ENCODE data around the gene RNF223.
A peak's percentile ranks its signal among the peaks of the same experiment; 100 is the strongest.
"Not testable (repeated sequence)": the region's sequence is repeated elsewhere in the genome, so short reads cannot be mapped to it uniquely, and the experiment has no call there.

Gene RNF223

DNA sequence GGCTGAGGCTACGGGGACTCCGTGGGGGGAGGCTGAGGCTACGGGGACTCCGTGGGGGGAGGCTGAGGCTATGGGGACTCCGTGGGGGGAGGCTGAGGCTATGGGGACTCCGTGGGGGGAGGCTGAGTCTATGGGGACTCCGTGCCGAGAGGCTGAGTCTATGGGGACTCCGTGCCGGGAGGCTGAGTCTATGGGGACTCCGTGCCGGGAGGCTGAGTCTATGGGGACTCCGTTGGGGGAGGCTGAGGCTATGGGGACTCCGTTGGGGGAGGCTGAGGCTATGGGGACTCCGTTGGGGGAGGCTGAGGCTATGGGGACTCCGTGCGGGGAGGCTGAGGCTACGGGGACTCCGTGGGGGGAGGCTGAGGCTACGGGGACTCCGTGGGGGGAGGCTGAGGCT, 3.3 kb upstream of the RNF223 start:
- DNase-seq = peak in 2 of 10 donors; percentile 5 to 68
- intact Hi-C loops (cut with DNase I) = not testable (repeated sequence)

DNA sequence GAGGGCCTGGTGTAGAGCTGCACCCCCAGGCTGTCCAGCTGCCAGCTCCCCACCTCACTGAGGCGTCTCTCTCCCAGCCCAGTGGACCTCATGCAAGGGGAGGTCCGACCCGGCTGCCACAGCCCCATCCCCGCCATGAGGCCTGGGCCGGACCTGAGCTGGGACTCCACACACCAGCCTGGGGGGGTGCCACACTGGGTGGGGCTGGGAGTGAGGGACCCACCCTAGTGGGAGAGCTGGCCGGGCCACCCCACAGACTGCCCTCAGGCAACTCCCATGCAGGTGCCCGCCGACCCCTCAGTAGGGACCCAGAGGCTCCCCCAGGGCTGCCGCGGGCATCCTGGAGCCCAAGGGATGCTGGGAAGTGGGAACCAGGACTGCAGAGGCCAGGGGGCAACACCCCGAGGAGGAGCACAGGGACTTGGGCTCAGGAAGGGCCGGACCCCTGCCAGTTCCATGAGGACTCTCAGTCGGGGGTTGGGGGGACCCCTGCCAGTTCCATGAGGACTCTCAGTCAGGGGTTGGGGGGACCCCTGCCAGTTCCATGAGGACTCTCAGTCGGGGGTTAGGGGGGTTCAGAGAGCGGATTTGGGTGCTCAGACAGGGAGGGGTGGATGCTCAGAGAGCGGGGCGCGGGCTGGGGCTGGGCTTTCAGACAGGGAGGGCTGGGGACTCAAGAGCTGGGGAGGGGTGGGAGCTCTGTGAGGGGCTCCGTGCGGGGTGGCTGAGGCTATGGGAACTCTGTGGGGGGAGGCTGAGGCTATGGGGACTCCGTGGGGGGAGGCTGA, 1.2 kb upstream of the RNF223 start:
- DNase-seq = peak in 4 of 10 donors; percentile 5 to 86 (median 68)
- intact Hi-C loops (cut with DNase I) = no loop called here

DNA sequence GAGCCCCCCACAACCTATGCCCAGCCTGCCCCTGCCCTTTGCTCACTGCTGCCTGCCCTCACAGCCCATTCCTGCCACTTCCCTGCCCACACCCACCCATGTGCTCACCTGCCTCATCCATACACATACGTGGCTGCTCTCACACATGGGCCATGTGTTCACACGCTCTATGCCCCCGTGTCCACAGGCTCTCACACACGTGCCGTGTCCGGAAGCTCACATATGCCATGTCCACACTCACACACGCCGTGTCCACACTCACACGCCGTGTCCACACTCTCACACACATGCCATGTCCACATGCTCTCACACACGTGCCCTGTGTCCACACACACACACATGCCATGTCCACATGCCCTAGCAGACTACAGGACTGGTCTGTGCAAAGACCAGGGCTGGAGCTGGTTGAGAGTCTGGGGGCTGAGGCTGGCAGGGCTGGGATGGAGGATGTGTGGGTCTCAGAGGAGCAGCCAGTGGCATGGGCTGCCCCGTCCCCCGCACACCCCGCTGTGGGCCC, 583 bp upstream of the RNF223 start:
- DNase-seq = peak in 3 of 10 donors; percentile 61 to 75 (median 73)
- intact Hi-C loops (cut with DNase I) = no loop called here

DNA sequence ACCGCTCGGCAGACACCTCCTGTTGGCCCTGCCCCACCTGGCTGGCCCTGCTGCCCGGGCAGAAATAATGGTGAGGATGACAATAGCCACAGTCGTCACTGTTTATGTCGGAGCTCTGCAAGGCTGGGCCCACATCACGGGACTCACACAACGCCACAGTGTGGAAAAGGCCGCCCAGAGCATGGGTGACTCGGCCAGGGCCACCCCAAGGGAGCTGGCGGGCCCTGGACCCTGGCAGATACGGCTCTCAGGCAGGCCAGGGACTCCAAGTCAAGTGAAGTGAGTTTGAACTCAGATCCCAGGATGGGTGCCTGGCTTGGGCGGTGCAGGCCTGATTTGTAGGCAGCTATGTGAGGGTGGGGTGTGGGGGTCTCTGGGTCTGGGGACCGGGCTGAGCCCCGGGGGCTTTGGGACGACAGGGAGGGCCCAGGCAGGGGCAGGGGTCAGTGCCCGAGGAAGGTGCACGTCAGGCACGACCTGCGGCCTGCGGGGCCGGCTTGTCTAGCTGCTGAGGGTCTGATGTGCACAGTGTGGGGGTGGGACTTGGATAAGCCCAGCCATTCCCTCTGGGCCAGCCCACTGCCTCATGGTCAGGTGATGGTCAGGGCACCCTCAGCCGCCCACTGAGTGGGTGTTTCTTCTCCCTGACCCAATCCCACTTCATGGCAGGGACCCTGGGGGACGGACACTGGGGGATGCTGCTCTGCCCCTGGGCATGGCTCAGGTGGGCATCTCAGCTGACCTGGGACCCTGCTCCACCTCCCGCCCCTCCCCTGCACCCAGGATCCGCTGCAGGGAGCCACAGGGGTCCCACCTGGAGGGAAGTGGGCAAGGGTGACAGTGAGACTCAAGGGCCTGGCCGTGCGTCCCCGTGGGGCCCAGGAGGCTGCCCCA, 1.0 kb downstream of the RNF223 start:
- peak in 1 of 10 donors; percentile 81 for DNase-seq
- intact Hi-C loops (cut with DNase I) = no loop called here

DNA sequence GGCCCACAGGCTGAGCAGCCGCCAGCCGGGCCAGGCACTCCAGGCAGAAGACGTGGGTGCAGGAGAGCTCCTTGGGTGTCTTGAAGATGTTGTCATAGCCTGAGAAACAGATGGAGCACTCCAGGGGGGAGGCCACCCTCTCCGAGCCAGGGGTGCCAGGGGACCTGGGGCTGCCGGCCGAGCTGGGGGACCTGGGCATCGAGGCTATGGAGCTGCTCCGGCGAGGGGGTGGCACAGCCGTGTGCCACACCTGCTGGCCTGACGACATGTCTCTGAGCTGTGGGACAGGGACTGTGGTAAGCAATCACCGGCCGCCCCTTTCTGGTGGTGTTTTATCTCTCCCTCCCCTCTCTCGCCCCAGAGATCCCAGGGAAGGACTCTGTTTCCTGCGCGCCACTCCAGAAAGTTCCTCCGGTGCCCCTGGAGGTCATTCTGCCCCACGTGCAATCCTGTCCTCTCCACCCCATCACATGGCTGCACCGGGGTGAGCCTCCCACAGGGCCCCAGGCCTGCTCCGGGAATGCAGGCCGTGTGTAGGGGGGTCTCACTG, 1.7 kb downstream of the RNF223 start:
- DNase-seq = no peak
- intact Hi-C loops (cut with DNase I) = no loop called here

DNA sequence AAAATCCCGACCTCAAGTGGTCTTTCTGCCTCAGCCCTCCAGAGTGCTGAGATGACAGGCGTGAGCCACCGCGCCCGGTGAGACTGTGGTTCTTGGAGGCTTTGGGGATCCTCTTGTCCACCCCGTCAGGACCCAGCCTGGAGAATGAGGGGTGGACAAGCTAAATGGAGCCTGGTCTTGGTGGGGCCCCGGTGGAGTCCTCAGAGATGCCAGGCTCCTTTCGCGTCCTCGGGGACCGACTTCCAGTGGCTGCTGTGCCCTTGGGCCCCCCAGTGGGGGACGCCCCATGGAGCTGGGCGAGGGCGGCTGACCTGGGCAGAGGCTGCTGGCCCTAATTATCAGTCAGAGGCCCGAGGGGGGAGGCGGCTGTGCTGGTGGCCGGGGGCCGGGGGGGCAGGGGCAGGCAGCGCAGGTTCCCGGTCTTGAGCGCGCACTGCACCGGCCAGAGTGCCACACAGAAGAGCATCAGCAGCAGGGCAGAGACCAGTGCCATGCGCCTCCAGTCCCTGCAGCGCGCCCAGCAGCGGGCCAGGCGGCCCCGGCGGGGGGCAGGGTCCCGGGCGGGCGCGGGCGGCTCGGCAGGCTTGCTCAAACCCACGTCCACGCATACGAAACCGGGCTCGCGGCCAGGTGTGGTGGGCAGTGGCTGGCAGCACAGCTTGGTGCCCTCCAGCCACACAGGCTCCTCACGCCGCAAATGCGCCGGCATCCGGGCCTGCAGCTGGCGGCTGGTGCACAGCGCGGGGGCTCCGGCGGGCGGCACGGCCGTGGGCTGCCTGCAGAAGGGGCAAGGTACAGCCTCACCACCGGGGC, 2.4 kb downstream of the RNF223 start:
- DNase-seq = peak in 2 of 10 donors; percentile 84 to 90
- intact Hi-C loops (cut with DNase I) = no loop called here

DNA sequence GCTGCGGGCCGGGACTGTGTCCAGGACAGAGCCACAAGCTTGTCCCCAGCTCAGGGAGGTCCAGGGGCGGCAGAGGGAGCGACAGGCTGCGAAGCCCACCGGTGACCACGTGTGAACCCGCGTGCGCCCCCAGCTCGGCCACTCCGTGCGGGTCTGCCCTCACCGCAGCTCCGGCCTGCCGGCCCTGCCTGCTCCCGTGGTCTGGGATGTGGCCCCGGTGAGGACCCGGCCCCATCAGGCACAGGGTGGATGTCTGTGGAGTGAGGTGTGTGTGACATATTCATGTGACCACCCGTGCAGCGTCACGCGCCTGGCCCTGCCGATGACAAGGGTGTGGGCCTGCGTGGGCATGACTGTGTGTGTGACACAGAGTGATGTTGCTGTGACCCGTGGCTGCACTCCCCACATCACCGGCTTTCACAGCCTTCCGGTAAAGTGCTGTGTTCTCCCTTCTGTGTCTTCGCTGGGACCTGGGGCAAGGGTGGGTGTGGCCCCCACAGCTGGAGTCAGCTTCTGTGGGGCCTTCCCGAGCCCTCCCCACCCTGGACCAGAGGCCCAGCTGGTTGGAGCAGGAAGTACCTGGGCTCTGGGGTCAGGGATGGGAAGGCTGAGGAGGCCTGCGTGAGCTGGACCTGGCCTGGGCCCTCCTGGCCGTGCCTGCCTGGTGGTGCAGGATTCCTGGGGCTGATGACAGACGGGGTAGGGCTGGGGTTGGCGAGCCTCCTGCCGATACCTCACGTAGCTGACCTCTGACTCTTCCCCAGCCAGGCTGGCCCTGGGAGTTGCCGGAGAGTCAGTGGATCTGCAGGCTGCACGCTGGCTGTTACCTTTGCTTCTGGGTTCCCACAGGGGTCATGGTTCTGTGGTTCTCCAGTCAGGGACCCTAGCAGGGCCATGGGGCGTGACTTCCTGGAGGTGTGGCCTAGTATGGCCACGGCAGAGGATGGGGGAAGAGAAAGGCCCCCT, 4.1 kb downstream of the RNF223 start:
- no peak for DNase-seq
- intact Hi-C loops (cut with DNase I) = no loop called here

DNA sequence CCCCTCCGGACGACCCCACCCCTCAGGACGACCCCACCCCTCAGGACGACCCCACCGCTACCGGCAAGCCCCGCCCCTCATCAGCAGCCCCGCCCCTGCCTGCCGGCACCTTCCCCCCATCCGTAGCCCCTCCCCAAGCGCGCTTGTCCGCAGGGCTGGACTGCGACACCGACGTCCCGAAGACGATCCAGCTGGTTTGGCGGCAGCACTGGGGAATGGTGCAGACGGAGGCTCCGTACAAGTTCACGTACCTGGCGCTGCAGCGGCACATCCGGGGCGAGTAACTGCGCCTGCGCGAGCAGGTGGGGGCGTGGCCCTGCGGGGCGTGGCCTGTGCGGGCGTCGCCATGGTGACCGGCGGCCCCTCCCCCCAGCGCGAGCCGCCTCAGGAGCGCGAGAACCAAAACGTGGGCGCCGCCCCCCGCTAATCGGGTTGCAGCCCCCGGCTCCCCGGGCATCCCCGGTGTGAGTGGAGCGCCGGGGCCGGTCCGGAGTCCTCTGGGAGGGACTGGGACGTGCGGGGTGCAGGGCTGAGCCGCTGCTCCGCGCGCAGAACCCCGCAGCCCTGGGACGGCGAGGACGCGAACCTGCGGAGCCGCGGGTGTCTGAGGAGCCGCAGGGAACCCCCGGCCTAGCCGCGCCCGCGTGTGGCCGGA, 4.9 kb downstream of the RNF223 start:
- intact Hi-C loops (cut with DNase I) = no loop called here
- peak; percentile 37 to 96 (median 72) for DNase-seq

DNA sequence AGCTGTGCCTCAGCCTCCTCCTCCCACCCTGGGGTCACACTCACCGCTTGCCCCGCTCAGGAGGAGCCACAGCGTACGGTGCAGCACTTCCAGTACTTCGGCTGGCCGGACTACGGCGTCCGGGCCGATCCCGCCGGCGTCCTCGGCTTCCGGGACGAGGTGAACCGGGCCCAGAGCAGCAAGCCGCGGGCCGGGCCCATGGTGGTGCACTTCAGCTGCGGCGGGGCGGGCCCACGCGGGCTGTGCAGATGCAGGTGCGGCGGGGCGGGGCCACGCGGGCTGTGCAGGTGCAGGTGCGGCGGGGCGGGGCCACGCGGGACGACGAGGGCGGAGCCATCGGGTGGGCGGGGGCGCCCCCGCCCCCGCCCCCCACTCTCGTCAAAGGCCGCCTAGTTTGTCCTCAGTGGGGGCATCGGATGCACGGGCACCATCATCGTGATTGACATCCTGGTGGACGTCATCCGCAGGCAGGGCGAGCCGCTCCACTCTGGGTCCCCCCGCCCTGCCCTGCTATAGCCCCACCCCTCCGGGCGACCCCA, 5.5 kb downstream of the RNF223 start:
- no peak for DNase-seq
- intact Hi-C loops (cut with DNase I) = no loop called here

DNA sequence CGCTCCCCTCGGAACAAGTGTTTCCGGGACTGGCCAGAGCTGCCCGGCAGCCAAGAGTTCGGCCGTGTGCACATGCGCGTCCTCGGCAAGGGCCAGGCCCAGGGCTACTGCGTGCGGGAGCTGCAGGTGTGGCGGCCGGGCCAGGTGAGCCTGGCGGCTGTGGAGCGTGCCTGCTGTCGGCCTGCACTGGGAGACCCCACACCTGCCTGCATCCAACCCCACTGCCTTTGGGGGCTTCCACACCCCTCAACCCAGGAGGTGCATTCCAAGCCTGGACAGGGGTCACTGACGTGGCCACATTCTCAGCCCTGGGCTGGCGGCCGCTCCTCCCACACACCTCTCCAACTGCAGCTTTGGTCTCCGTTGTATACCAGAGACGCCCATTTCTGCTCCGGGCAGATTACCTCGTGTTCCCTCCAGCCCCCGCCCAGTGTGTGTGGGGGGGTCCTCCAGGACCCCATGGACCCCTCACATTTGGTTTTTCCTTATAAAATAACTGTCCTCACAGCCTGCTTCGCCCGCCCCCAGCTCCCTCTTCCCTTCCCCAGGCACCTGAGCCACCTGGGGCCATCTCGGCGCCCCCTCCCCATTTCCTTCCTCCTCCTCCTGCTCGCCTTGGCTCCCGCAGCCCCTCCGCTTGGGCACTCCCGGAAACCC, 6.1 kb downstream of the RNF223 start:
- no peak for DNase-seq
- intact Hi-C loops (cut with DNase I) = no loop called here

DNA sequence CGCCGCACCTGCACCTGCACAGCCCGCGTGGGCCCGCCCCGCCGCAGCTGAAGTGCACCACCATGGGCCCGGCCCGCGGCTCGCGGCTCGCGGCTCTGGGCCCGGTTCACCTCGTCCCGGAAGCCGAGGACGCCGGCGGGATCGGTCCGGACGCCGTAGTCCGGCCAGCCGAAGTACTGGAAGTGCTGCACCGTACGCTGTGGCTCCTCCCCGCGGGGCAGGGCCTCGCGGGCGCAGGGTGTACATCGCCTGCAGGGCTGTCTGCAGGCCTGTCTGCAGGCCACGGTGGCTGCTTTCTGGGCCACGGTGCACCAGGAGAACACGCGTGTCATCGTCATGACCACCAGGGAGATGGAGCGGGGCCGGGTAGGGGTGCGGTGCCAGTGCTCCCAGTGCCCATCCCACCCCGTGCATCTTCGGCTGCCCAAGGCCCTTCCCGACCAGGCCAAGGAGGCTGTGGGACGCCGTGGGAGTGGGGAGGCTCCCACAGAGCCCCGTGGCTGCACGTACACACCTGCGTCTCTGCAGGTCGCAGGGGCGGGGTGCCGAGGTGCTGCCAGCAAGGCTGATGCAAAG, 6.7 kb downstream of the RNF223 start:
- intact Hi-C loops (cut with DNase I) = no loop called here
- no peak for DNase-seq

DNA sequence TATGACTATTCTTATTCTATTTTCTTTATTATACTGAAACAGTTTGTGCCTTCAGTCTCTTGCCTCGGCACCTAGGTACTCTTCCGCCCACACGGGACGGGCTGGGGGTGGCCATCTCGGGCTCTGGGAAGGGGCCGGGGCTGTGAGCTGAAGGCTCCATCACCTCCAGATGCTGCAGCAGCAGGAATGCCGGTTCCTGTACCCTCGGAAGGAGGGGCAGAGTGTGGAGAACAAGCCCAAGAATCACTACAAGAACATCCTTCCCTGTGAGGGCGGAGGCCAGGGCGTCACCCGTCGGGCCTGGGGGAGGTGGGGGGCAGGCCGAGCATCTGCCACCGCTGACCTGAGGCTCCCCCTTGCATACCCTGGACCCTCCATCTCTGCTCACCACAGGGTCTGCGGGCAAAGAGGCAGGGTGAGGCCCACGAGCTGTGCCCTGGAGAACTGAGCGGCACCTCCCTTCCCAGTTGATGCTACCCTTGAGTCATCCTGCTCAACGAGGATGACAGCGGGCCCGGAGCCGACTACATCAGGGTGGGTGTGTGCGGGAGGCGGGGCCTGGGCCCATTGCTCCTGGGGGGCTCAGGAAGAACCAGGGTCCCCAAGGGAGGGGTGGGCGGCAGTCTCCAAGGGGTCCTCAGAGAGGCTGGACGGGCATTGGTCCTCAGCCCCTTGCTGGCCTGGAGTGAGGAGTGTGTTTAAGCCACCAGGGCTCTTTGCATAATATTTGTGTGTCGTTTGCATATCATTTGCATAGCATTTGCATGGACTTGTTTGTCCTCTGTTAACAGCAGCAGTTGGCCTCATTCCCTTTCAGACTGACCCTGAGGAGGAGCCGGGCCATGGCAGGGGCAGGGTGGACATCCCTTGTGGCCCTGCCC, 7.5 kb downstream of the RNF223 start:
- intact Hi-C loops (cut with DNase I) = no loop called here
- no peak for DNase-seq

DNA sequence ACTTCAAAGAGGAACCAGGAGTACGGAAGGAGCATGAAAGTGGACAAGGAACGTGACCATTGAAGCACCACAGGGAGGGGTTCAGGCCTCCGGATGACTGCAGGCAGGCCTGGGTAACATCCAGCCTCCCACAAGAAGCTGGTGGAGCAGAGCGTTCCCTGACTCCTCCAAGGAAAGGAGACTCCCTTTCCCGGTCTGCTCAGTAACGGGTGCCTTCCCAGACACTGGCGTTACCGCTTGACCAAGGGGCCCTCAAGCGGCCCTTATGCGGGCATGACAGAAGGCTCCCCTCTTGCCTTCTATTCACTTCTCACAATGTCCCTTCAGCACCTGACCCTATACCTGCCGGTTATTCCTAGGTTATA, 8.2 kb downstream of the RNF223 start:
- DNase-seq; intact Hi-C loops (cut with DNase I): not testable (repeated sequence)

DNA sequence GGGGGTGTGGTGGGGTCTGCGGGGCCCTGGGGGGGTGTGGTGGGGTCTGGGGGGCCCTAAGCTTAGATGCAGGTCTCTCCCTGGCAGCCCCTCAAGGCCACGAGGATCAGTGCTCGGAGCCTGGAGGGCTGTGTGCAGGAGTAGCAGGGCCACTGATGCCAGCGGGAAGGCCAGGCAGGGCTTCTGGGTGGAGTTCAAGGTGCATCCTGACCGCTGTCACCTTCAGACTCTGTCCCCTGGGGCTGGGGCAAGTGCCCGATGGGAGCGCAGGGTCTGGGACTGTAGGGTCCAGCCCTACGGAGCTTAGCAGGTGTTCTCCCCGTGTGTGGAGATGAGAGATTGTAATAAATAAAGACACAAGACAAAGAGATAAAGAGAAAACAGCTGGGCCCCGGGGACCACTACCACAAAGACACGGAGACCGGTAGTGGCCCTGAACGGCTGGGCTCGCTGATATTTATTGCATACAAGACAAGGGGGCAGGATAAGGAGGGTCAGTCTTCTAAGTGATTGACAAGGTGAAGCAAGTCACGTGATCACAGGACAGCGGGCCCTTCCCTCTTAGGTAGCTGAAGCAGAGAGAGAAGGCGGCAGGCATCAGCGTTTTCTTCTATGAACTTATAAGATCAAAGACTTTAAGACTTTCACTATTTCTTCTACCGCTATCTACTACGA, 8.7 kb downstream of the RNF223 start:
- intact Hi-C loops (cut with DNase I) = no loop called here
- DNase-seq = no peak

DNA sequence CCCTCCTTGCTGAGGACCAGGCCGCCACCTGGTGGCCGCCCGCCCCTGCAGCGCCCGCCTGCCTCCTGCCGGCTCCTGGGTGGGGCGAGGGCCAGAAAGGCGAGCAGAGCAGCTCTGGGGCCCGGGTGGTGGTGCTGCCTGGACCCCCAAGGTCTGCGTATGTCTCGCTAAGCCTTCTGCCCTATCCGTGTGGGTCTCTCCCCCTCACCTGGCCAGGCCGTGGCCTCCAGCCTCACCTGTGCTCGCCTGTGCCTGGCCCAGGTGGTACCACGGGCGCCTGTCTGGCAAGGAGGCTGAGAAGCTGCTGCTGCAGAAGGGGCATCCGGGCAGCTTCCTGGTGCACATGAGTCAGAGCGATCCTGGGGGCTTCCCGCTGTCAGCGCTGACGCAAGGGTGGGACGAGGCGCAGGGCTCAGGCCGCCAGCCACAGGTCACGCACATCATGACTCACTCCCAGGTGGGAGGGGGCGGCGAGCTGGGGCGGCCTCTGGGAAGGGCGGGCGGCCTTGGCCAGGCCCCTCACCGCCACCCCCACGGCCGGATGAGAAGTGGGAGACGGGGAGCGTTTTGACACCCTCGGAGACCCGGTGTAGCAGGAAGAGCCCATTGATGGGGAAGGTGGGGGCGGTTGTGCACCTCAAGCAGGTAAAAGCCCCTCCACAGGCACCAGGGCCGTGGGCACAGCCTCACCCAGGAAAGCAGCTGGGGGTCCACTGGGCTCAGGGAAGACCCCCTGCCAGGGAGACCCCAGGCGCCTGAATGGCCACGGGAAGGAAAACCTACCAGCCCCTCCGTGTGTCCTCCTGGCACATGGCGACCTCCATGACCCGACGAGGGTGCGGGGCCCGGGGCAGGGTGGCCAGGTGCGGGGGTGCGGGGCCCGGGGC, 9.9 kb downstream of the RNF223 start:
- intact Hi-C loops (cut with DNase I) = loop anchor here (2.0 kb wide), 1 partner anchor 79 kb away; no protein-coding TSS in a partner anchor
- peak in 5 of 10 donors; percentile 41 to 92 (median 52) for DNase-seq

Data from posterior cingulate gyrus (tissue), 11 donors.